ENCODE measurements around the gene BTBD1.
"Not testable (repeated sequence)": the region's sequence is repeated elsewhere in the genome, so short reads cannot be mapped to it uniquely, and the experiment has no call there.

Gene BTBD1

GRCh38 chr15:83082730-83083386 is 15.8 kb upstream of the BTBD1 start:
- TF ChIP-seq CTCF (conservative IDR thresholded peaks at IDR 0.05; ENCODE audit: low read length), result no peak
- no peak for DNase-seq (ENCODE audit: low read depth)
- no peak overlapping the region for H3K4me3 ChIP-seq (ENCODE audit: low read length)

GRCh38 chr15:83081256-83082014 is 14.4 kb upstream of the BTBD1 start:
- no peak overlapping the region for H3K4me3 ChIP-seq (ENCODE audit: low read length)
- no peak for DNase-seq (ENCODE audit: low read depth)
- no peak for TF ChIP-seq CTCF (conservative IDR thresholded peaks at IDR 0.05; ENCODE audit: low read length)

- no peak overlapping the region for H3K4me3 ChIP-seq (ENCODE audit: low read length)
- no peak for TF ChIP-seq CTCF (conservative IDR thresholded peaks at IDR 0.05; ENCODE audit: low read length)
- no peak for DNase-seq (ENCODE audit: low read depth)
Measured at GRCh38 chr15:83078712-83079111, 11.7 kb upstream of the BTBD1 start.

- no peak for DNase-seq (ENCODE audit: low read depth)
- no peak for TF ChIP-seq CTCF (conservative IDR thresholded peaks at IDR 0.05; ENCODE audit: low read length)
Measured at GRCh38 chr15:83077491-83078230, 10.6 kb upstream of the BTBD1 start.

GRCh38 chr15:83069211-83069642 is 2.2 kb upstream of the BTBD1 start:
- peak; percentile 11 for DNase-seq (ENCODE audit: low read depth)
- not testable (repeated sequence) for H3K4me3 ChIP-seq (ENCODE audit: low read length)

More at GRCh38 chr15:83077491-83078230, 10.6 kb upstream of the BTBD1 start:
- H3K4me3 ChIP-seq (ENCODE audit: low read length), result no peak overlapping the region

GRCh38 chr15:83068054-83068453 is 1.0 kb upstream of the BTBD1 start:
- no peak for DNase-seq (ENCODE audit: low read depth)
- no peak for TF ChIP-seq CTCF (conservative IDR thresholded peaks at IDR 0.05; ENCODE audit: low read length)

GRCh38 chr15:83067638-83067962 is 548 bp upstream of the BTBD1 start:
- no peak for DNase-seq (ENCODE audit: low read depth)
- H3K4me3 ChIP-seq (ENCODE audit: low read length), result peak overlapping the region; percentile 51
- no peak for TF ChIP-seq CTCF (conservative IDR thresholded peaks at IDR 0.05; ENCODE audit: low read length)

More at GRCh38 chr15:83068054-83068453, 1.0 kb upstream of the BTBD1 start:
- no peak overlapping the region for H3K4me3 ChIP-seq (ENCODE audit: low read length)
